Measurements from ENCODE around the gene CLHC1. TPM values are rescaled to one million over a fixed set of nuclear protein-coding genes. Genes with fewer than 3 reads are reported as not detected.

Gene CLHC1
- total RNA-seq, 1 experiment from 2014 or later = 11.1 TPM

DNA sequence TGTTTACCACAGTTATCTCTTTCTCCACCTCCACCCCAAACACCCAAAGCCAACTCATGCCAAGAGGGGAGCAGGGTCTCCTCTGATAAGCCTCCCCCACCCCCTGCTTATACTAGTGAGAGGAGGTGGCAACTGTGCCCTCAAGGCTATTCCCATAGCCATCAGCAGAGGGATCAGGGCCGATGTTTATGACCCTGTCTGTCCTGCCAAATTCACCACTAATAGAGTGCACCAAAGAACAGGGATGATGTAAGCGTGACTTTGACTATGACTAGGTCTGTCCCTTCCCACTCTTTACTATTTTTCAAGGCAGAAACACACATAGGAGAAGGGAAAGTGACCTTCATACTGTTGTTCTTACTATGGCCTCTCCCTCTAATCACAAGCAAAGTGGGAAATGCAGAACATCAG lies 74.6 kb downstream of the CLHC1 start:
- POLR2A ChIA-PET = interaction anchor here (1.6 to 2.1 kb wide), 2 partner anchors 107 kb away, joined by 4 to 6 read pairs; partner anchors contain the start of gene RTN4
- Histone ChIP-seq H3K4me2 (ENCODE audit: low read length) (no peak overlapping the region), H3K9ac (ENCODE audit: low read length) (no peak overlapping the region), H2AFZ (ENCODE audit: low read depth, low read length, poor library complexity, severe bottlenecking) (no peak overlapping the region), H4K20me1 (ENCODE audit: insufficient read depth) (no peaks in the 10 kb centered on the region), H3K4me3 (replicated peaks in 1 of 2; ENCODE audit: low read depth in 1 of 2, low read length in 2 of 2) (no peak overlapping the region), H3K4me1 (ENCODE audit: control insufficient read depth in 1 of 2, insufficient read depth in 2 of 2, low read length in 2 of 2) (peaks cover 0 to 6% of the 10 kb centered on the region in 2 experiments; a peak in 1 of 4 replicates), H3K9me3 (ENCODE audit: control insufficient read depth in 1 of 2, insufficient read depth in 1 of 2, low read depth in 1 of 2, low read length in 2 of 2) (no peaks in the 10 kb centered on the region), H3K27ac (ENCODE audit: low read depth, low read length) (no peak overlapping the region), H3K79me2 (ENCODE audit: insufficient read depth, low read length) (no peaks in the 10 kb centered on the region), H3K27me3 (ENCODE audit: insufficient read depth, low read length) (no peaks in the 10 kb centered on the region), H3K9me2 (ENCODE audit: insufficient read depth) (no peaks in the 10 kb centered on the region), H3K36me3 (ENCODE audit: control insufficient read depth in 1 of 2, insufficient read depth in 2 of 2, low read length in 2 of 2) (no peaks in the 10 kb centered on the region)
- TF ChIP-seq RAD21 (IDR thresholded peaks at IDR 0.05; ENCODE audit: low read depth) = peak; percentile 19
- TF ChIP-seq ZNF274 (IDR thresholded peaks at IDR 0.05; ENCODE audit: low read depth, low read length) = no peak
- TF ChIP-seq, protein P1, sequence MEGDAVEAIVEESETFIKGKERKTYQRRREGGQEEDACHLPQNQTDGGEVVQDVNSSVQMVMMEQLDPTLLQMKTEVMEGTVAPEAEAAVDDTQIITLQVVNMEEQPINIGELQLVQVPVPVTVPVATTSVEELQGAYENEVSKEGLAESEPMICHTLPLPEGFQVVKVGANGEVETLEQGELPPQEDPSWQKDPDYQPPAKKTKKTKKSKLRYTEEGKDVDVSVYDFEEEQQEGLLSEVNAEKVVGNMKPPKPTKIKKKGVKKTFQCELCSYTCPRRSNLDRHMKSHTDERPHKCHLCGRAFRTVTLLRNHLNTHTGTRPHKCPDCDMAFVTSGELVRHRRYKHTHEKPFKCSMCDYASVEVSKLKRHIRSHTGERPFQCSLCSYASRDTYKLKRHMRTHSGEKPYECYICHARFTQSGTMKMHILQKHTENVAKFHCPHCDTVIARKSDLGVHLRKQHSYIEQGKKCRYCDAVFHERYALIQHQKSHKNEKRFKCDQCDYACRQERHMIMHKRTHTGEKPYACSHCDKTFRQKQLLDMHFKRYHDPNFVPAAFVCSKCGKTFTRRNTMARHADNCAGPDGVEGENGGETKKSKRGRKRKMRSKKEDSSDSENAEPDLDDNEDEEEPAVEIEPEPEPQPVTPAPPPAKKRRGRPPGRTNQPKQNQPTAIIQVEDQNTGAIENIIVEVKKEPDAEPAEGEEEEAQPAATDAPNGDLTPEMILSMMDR (IDR thresholded peaks at IDR 0.05 in 2 of 3, conservative IDR thresholded peaks at IDR 0.05 in 1 of 3; ENCODE audit: borderline replicate concordance in 1 of 3, insufficient read depth in 1 of 3, low read depth in 2 of 3, low read length in 2 of 3) = peak in 1 of 3 experiments; percentile 19; a peak in 1 of 6 replicates
- no TSS peak for BruUV-seq (replicated peaks)
- intact Hi-C loops (cut with micrococcal nuclease) = no loop called here
- ATAC-seq (peak; percentile 76), DNase-seq (ENCODE audit: low read depth, low spot score) (no peak)
- RAD21 ChIA-PET (ENCODE audit: low non-redundant PET in 1 of 2, low total read pairs in 2 of 2, uncharacterized antibody in 2 of 2, unreplicated experiment in 2 of 2) = no interaction called here
- CTCF ChIA-PET = no interaction called here

DNA sequence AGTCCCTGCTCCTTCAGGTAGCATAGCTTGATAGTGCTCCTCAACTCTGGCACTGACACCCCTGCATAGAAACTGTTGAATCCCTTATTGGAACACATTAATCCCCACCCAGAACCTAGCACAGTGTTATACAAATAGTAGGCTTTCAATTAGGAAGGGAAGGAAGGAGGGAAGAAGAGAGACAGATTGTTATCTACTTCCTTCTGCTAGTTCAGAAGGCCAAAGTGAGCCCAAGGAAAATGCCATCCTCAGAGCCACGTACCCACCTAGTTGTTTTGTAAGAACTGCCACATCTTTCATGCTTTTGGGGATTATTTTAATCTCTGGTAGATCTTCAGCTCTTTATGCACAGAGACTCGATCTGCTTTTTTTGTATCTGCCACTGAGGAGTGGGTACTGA lies 75.1 kb downstream of the CLHC1 start:
- Histone ChIP-seq H3K36me3 (ENCODE audit: control insufficient read depth in 1 of 2, insufficient read depth in 2 of 2, low read length in 2 of 2) (no peaks in the 10 kb centered on the region), H3K9ac (ENCODE audit: low read length) (no peak overlapping the region), H3K4me3 (replicated peaks in 1 of 2; ENCODE audit: low read depth in 1 of 2, low read length in 2 of 2) (no peak overlapping the region), H3K4me1 (ENCODE audit: control insufficient read depth in 1 of 2, insufficient read depth in 2 of 2, low read length in 2 of 2) (peaks cover 0 to 6% of the 10 kb centered on the region in 2 experiments; a peak in 1 of 4 replicates), H3K27me3 (ENCODE audit: insufficient read depth, low read length) (no peaks in the 10 kb centered on the region), H3K79me2 (ENCODE audit: insufficient read depth, low read length) (no peaks in the 10 kb centered on the region), H2AFZ (ENCODE audit: low read depth, low read length, poor library complexity, severe bottlenecking) (no peak overlapping the region), H3K9me3 (ENCODE audit: control insufficient read depth in 1 of 2, insufficient read depth in 1 of 2, low read depth in 1 of 2, low read length in 2 of 2) (no peaks in the 10 kb centered on the region), H3K9me2 (ENCODE audit: insufficient read depth) (no peaks in the 10 kb centered on the region), H3K4me2 (ENCODE audit: low read length) (no peak overlapping the region), H4K20me1 (ENCODE audit: insufficient read depth) (no peaks in the 10 kb centered on the region), H3K27ac (ENCODE audit: low read depth, low read length) (no peak overlapping the region)
- ChIA-PET CTCF (no interaction called here), RAD21 (ENCODE audit: low non-redundant PET in 1 of 2, low total read pairs in 2 of 2, uncharacterized antibody in 2 of 2, unreplicated experiment in 2 of 2) (no interaction called here), POLR2A (interaction anchor here (2.1 kb wide), 1 partner anchor 107 kb away, joined by 6 read pairs; the partner anchor contains the start of gene RTN4)
- DNase-seq (ENCODE audit: low read depth, low spot score) = no peak
- BruUV-seq (replicated peaks) = no TSS peak
- intact Hi-C loops (cut with micrococcal nuclease) = no loop called here
- TF ChIP-seq YY1 (IDR thresholded peaks at IDR 0.05; ENCODE audit: extremely low read depth, insufficient replicate concordance, low read depth, low read length) (no peak), ZFX (IDR thresholded peaks at IDR 0.05) (no peak), SRF (IDR thresholded peaks at IDR 0.05; ENCODE audit: low read depth) (no peak), POLR2A (IDR thresholded peaks at IDR 0.05; ENCODE audit: borderline replicate concordance, extremely low read depth, insufficient read depth, insufficient read length) (no peak), SP1 (IDR thresholded peaks at IDR 0.05; ENCODE audit: low read depth) (no peak), ELF1 (IDR thresholded peaks at IDR 0.05; ENCODE audit: borderline replicate concordance, low read depth) (no peak), EZH2phosphoT487 (IDR thresholded peaks at IDR 0.05; ENCODE audit: borderline replicate concordance) (no peak), SIN3A (IDR thresholded peaks at IDR 0.05; ENCODE audit: low read depth) (no peak)
- TF ChIP-seq, protein P2, sequence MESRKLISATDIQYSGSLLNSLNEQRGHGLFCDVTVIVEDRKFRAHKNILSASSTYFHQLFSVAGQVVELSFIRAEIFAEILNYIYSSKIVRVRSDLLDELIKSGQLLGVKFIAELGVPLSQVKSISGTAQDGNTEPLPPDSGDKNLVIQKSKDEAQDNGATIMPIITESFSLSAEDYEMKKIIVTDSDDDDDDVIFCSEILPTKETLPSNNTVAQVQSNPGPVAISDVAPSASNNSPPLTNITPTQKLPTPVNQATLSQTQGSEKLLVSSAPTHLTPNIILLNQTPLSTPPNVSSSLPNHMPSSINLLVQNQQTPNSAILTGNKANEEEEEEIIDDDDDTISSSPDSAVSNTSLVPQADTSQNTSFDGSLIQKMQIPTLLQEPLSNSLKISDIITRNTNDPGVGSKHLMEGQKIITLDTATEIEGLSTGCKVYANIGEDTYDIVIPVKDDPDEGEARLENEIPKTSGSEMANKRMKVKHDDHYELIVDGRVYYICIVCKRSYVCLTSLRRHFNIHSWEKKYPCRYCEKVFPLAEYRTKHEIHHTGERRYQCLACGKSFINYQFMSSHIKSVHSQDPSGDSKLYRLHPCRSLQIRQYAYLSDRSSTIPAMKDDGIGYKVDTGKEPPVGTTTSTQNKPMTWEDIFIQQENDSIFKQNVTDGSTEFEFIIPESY (IDR thresholded peaks at IDR 0.05; ENCODE audit: extremely low read depth, insufficient replicate concordance, low read length) = no peak
- TF ChIP-seq, protein P3, sequence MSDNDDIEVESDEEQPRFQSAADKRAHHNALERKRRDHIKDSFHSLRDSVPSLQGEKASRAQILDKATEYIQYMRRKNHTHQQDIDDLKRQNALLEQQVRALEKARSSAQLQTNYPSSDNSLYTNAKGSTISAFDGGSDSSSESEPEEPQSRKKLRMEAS (IDR thresholded peaks at IDR 0.05) = no peak
- TF ChIP-seq, protein P1 (IDR thresholded peaks at IDR 0.05 in 2 of 3, conservative IDR thresholded peaks at IDR 0.05 in 1 of 3; ENCODE audit: borderline replicate concordance in 1 of 3, insufficient read depth in 1 of 3, low read depth in 2 of 3, low read length in 2 of 3) = no peak
- ATAC-seq = no peak

Measured in HCT116 (cell line).